GM19467 (cell line): ENCODE results near the gene ARF1.

ENCODE experiments used
- ATAC-seq: cut with Tn5 transposase; IDR thresholded peaks from one replicate; pipeline ENCODE4 v1.9.1; 2021; ENCODE audit warnings: mild to moderate bottlenecking, moderate library complexity; ENCODE audit not compliant: unreplicated experiment

ARF1 gene

GRCh38 chr1:228082214-228082917 is at the start of gene ARF1:
Gene ARF1, plus strand, starts transcription at chr1:228082708. Its CDS starts 14,407 bp downstream, at chr1:228097115.
- ATAC-seq: peak; percentile 69

DNA sequence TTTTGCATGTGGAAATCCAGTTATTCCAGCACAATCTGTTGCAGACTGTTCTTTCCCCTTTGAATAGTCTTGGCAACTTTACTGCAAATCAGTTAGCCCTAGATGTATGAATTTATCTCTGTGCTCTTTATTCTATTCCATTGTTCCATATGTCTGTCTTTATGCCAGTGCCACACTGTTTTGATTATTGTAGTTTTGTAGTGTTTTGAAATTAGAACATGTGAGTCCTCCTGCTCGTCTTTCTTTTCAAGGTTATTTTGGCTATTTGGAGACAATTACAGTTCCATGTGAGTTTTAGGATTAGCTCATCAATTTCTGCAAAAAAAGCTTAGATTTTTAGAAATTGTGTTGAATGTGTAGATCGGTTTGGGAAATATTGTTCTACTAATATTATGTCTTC is 49.1 kb upstream of the ARF1 start:
- ATAC-seq: no peak

- no peak for ATAC-seq
Measured at GRCh38 chr1:228034954-228035837, 47.3 kb upstream of the ARF1 start.

DNA sequence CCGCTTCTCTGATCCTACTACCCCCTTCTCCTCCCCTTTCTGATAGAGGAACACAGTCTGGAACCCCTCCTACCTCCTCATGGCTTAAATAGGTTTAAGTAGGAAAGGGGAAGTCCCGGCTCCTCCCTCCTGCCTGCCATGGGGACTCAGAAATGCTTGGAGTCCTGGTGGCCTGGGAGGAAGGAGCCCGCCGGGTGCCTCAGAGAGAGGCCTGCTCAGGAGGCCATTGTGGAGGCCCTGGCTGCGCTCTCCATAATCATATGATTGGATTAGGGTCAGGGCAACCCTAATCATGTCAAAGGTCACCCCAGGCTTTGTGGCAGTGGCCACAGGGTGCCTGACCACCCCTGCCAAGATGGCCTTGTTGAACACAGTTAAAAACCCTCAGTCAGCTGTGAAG is 46.7 kb upstream of the ARF1 start:
- ATAC-seq: no peak

- ATAC-seq: no peak
Measured at GRCh38 chr1:228036701-228037231, 45.7 kb upstream of the ARF1 start.

- ATAC-seq: peak; percentile 82
Measured at GRCh38 chr1:228037401-228038386, 44.8 kb upstream of the ARF1 start.

DNA sequence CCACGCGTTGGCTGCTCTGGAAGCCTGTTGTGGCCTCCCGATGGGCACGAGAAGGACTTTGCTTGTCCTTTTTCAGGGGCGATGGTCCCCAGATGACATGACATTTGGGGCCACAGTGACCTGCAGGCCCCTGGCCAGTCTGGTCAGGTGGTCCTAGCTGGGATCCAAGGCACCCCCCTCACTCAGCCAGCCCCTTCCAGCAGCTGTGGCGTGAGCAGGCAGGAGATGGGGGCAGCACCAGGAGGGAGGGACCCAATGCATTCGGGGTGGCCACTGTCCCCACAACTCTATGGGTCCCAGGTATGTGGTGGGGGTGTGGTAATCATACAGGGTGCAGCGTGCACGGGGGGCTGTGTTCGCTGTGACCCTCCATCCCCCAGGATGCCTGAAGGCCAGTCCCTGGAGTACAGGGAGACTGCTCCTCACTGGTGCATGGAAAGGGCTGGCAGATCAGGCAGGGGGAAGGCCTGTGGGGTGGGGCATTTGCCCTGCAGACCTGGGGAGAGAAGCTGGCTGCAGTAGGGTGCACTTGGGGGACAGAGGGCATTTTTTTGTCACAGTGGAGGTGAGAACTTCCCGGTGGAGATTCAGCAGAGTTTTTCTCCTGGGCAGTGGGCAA is 44.0 kb upstream of the ARF1 start:
- no peak for ATAC-seq

DNA sequence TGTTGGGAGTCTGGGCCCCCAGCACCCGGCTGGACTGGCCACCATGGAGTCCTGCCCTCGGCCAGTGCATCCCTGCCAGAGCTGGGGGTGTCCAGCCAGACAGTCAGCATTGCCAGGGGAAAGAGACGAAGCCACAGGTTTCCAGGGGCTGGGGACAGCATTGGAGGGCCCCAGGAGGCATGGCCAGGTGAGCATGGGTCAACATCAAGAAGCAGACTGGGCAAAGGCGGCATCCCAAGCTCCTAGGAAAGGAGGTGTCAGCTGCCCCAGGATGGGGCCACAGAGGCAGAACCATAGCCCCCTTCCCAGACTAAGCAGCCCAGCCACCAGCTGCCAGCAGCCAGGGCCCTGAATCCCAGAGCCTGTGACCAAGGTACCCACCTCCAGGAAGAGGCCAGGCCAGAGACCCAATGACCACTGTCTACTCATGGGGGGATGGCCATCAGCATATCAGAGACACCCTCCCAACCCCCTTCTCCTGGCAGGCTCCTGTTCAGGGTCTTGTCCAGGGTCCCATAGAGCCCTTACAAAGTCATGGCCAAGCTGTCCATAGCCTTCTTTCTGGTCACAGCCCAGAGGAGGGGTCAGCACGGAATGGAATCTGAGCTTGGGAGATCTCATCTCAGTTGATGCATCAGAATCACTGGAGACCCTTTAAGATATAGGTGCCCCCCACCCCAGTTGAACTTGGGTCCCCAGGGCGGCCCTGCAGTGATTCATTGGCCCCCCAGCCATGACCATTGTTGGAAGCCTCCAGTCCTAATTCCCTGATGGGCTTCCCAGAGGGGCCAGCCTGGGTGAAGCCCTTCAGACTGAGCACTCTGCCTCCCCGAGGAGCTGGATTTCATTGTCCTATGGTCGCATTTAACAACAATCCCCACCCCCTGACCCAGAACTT is 43.3 kb upstream of the ARF1 start:
- ATAC-seq: no peak

DNA sequence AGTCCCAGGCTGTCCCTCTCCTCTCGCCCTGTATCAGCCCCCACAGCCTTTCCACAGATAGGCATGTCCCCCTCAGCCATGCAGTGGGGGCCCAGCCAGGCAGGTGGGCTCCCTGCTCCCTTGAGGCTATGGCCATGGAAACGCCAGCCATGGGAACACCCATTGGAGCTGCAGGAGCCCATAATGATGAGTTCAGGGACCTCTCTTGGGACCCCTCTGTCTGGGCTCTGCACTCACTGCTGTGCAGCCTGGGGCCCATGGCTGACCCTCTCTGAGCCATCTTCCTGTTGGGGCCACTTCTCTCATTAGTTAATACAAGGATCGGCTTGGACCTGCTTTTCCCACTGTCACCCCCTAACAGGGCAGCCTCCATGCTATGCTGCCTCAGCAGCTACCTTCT is 42.5 kb upstream of the ARF1 start:
- no peak for ATAC-seq

DNA sequence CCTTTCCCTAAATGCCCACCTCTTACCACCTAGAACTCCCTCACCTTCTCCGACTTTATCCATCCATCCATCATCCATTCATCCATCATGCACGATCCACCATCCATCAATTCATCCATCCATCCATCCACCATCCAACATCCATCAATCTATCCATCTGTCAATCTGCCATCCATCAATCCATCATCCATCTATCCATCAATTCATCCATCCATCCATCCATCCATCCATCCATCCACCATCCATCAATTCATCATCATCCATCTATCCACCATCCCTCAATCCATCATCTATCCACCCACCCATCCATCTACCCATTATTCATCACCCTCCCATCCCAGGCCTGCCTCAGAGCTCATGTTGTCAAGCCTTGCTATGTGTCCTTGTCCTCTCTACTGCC is 41.2 kb upstream of the ARF1 start:
- ATAC-seq: no peak

GRCh38 chr1:228042508-228042907 is 40.0 kb upstream of the ARF1 start:
- no peak for ATAC-seq

- ATAC-seq: no peak
Measured at GRCh38 chr1:228043281-228043848, 39.1 kb upstream of the ARF1 start.

- ATAC-seq: no peak
Measured at GRCh38 chr1:228044961-228045360, 37.5 kb upstream of the ARF1 start.

GRCh38 chr1:228045405-228045804 is 37.1 kb upstream of the ARF1 start:
- no peak for ATAC-seq

DNA sequence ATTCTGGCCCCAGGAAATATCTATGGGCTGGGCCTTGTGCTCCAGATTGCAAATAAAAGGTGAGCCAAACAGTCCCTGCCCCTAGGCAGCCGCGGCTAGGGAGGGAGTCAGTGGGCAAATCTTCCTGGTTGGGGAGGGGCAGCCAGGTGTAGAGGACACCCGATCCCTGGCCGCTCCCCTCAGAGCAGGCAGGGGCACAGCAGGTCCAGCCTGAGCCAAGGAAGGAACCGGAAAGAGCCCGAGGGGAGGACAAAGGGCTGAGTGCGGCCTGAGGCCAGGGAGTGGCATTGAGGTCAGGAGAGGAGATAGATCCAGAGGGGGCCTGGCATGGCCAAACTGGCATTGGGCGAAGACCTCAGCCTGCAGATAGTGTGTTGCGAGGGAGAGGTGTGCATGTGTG is 36.6 kb upstream of the ARF1 start:
- no peak for ATAC-seq

DNA sequence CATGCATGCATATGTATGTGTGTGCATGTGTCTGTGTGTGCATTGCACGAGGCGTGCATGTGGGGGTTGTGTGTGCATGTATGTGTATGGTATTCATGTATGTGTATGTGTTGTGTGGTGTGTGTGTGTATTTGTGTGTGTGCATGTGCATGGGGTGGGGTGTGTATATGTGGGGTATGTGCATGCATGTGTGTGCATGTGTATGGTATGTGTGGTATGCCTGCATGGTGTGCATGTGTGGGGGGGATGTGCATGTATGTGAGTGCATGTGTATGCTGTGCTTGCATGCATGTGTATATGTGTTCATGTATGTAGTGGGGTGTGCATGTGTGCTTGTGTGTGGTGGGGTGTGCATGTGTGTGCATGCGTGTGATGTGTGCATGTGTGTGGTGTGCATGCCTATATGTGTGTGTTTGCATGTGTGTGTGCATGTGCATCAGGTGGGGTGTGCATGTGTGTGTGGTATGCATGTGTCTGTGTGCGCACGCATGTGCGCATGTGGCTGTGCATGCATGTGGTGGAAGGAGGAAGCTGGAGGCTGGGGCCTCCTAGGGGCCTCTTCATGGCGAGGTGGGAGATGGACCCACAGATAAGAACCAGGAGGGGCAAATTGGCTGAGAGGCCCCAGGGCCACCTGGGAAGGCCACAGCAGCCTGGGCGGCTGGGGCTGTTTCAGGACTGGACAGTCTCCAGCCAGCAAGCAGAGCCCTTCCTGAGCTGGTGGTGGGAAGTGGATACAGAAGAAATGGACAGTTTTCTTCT is 35.9 kb upstream of the ARF1 start:
- ATAC-seq: no peak

GRCh38 chr1:228047183-228047466 is 35.4 kb upstream of the ARF1 start:
- no peak for ATAC-seq

GRCh38 chr1:228048120-228048519 is 34.4 kb upstream of the ARF1 start:
- ATAC-seq: no peak
